Measurements from ENCODE around the gene INVS.

DNA sequence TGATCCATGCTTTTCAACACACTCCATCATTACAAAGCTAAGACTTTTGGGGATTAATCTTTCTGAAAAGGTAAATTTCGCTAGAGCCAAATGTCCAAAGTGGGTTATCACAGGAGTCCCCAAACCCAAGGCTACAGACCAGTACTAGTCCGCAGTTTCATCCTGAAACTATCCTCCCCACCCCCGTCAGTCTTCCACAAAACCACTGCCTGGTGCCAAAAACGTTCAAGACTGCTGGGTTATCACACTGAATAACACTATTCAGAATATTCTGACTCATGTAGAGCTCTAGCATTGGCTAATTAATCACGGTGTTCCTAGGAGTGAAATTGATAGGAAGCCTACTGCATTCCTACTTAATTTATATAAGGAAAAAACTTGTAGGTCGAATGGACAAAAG is 24.9 kb upstream of the INVS start:
- TF ChIP-seq, protein P1, sequence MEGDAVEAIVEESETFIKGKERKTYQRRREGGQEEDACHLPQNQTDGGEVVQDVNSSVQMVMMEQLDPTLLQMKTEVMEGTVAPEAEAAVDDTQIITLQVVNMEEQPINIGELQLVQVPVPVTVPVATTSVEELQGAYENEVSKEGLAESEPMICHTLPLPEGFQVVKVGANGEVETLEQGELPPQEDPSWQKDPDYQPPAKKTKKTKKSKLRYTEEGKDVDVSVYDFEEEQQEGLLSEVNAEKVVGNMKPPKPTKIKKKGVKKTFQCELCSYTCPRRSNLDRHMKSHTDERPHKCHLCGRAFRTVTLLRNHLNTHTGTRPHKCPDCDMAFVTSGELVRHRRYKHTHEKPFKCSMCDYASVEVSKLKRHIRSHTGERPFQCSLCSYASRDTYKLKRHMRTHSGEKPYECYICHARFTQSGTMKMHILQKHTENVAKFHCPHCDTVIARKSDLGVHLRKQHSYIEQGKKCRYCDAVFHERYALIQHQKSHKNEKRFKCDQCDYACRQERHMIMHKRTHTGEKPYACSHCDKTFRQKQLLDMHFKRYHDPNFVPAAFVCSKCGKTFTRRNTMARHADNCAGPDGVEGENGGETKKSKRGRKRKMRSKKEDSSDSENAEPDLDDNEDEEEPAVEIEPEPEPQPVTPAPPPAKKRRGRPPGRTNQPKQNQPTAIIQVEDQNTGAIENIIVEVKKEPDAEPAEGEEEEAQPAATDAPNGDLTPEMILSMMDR (IDR thresholded peaks at IDR 0.05; ENCODE audit: borderline replicate concordance, extremely low read depth, low read length, poor library complexity, severe bottlenecking), result no peak
- TF ChIP-seq EZH2 (IDR thresholded peaks at IDR 0.05; ENCODE audit: borderline replicate concordance, low read depth, low read length, severe bottlenecking), result no peak
